Transverse colon (tissue), 4 donors: ENCODE data around the gene MACROD1. TPM values are rescaled to one million over a fixed set of nuclear protein-coding genes. Genes with fewer than 3 reads are reported as not detected.

Source experiments
- DNase-seq: peaks from one replicate; pipeline ENCODE4 v3.0.0-alpha.2; 2019
- H3K27ac ChIP-seq, 4 donors: fragments of 200-600 bp; sonication (generic); 2 replicates each; pipeline ENCODE4 v1.5.1; 2016 to 2018; ENCODE audit warnings: inconsistent platforms in 4 of 4
- H3K27me3 ChIP-seq: fragments of 200-600 bp; sonication (generic); 2 replicates; pipeline ENCODE4 v1.5.1; 2017; ENCODE audit warnings: inconsistent platforms
- H3K36me3 ChIP-seq, 4 donors: fragments of 200-600 bp; sonication (generic); 2 replicates each; pipeline ENCODE4 v1.5.1; 2017 to 2019; ENCODE audit warnings: inconsistent platforms in 4 of 4
- H3K4me1 ChIP-seq, 4 donors: fragments of 200-600 bp; sonication (generic); 2 replicates each; pipeline ENCODE4 v1.5.1; 2017 to 2020; ENCODE audit warnings: inconsistent platforms in 4 of 4
- H3K4me3 ChIP-seq, 4 donors: fragments of 200-600 bp; sonication (generic); 1 replicate in 1 of 4; 2 replicates in 3 of 4; pipeline versions ENCODE4 v1.5.1 to v1.6.1; 2017 to 2019; ENCODE audit warnings: inconsistent platforms in 4 of 4
- H3K9me3 ChIP-seq, 2 donors: fragments of 200-600 bp; sonication (generic); 2 replicates each; pipeline ENCODE4 v1.5.1; 2017 to 2019; ENCODE audit warnings: inconsistent platforms in 2 of 2
- EP300 ChIP-seq: sonication (generic); formaldehyde crosslinking; IDR thresholded peaks from one replicate; pipeline ENCODE4 v1.6.1; 2017; ENCODE audit warnings: antibody characterized with exemption, low read depth
- POLR2A ChIP-seq: fragments of 450-650 bp; IDR thresholded peaks from one replicate; pipeline ENCODE4 v1.6.1; 2016; ENCODE audit warnings: antibody characterized with exemption, mild to moderate bottlenecking, moderate library complexity
- POLR2AphosphoS5 ChIP-seq, 3 donors: sonication (generic); formaldehyde crosslinking; IDR thresholded peaks; one replicate each; pipeline ENCODE4 v1.6.1; 2016; ENCODE audit warnings: antibody characterized with exemption in 3 of 3
- WGBS, 2 donors: methylation state at CpG; one replicate each; pipeline ENCODE4 v1.1.5; 2018; ENCODE audit warnings: low coverage in 1 of 2; 5-methylcytosine and 5-hydroxymethylcytosine counted together
- in situ Hi-C, 4 donors: fragments of 200-750 bp; cut with MboI; loops; one replicate each; pipeline versions ENCODE4 v1.15.0 to v1.15.1; 2017; ENCODE audit warnings: low sequenced_read_pairs in 3 of 4, low pct_ligation_motif_present in 1 of 4, low pct_unique_long_range_greater_than_20kb in 1 of 4
- intact Hi-C: fragments of 100-400 bp; cut with DNase I; formaldehyde crosslinking; loops from one replicate; pipeline ENCODE4 v1.15.1; 2023; ENCODE audit warnings: low total_unique reads
- total RNA-seq, 4 donors: library from RNA; depleted of rRNA; stranded (reverse); fragments of >200 nt; gene quantifications; one replicate each; pipeline ENCODE4 v1.1.0, GENCODE V29; 2016
- TF ChIP-seq, protein P1 (sequence below), 5 experiments: fragments of 200-600 bp in 3 of 5; fragments of 450-650 bp in 2 of 5; sonication (generic) in 3 of 5; IDR thresholded peaks; 1 replicate in 2 of 5; 2 replicates in 3 of 5; pipeline ENCODE4 v1.5.1; 2016 to 2017; ENCODE audit warnings: antibody characterized with exemption in 5 of 5, inconsistent platforms in 3 of 5, mild to moderate bottlenecking in 2 of 5, moderate library complexity in 1 of 5

Gene MACROD1
- total RNA-seq, 4 donors from 2014 or later = 42.9 to 50.7 (median 50.1) TPM

DNA sequence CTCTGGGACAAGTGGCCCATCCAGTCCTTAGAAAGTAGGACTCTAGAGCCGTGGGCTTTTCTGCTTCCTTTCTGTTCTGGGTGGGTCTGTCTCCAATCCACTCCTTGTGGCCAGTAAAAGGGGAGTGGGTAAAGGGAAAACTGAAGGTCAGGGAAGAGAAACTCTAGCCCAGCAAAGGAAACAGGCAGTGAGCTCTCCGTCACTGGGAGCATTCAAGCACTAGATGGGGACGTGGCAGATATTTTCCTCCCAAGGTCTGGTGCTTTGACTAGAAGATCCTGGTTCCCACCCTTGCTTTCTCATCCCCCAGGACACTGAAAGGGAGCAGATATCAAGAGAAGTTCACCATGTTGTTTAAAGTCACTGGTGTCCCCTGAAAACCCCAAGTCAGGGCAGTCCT lies 42.2 kb downstream of the MACROD1 start:
- WGBS, 2 donors = 87% methylated on average over 3 of the region's 3 CpGs; no CpG with 5 or more reads in 1 of the 2 donors

GRCh38 chr11:64122411-64123410 lies 43.2 kb downstream of the MACROD1 start:
- peaks cover 0 to 5% (median 0%) of the 10 kb centered on the region in 4 donors for H3K4me1 ChIP-seq
- in situ Hi-C loops = no loop called here
- H3K9me3 ChIP-seq = no peaks in the 10 kb centered on the region
- H3K27ac ChIP-seq = peak overlapping the region in 1 of 4 donors; percentile 30
- intact Hi-C loops = no loop called here
- no peak overlapping the region for H3K4me3 ChIP-seq
- no peak for TF ChIP-seq POLR2A
- TF ChIP-seq EP300 = no peak
- DNase-seq = peak; percentile 17
- no peaks in the 10 kb centered on the region for H3K36me3 ChIP-seq
- H3K27me3 ChIP-seq = no peaks in the 10 kb centered on the region
- WGBS, 2 donors = 66 to 85% methylated on average over 5 to 26 of the region's 28 CpGs

More for the DNA sequence above, 42.2 kb downstream of the MACROD1 start:
- in situ Hi-C loops = no loop called here
- no peak for DNase-seq
- Histone ChIP-seq H3K27me3 (no peaks in the 10 kb centered on the region), H3K27ac (no peak overlapping the region), H3K36me3 (no peaks in the 10 kb centered on the region), H3K4me3 (no peak overlapping the region), H3K4me1 (peaks cover 0 to 5% (median 0%) of the 10 kb centered on the region in 4 donors), H3K9me3 (no peaks in the 10 kb centered on the region)
- TF ChIP-seq, protein P1, sequence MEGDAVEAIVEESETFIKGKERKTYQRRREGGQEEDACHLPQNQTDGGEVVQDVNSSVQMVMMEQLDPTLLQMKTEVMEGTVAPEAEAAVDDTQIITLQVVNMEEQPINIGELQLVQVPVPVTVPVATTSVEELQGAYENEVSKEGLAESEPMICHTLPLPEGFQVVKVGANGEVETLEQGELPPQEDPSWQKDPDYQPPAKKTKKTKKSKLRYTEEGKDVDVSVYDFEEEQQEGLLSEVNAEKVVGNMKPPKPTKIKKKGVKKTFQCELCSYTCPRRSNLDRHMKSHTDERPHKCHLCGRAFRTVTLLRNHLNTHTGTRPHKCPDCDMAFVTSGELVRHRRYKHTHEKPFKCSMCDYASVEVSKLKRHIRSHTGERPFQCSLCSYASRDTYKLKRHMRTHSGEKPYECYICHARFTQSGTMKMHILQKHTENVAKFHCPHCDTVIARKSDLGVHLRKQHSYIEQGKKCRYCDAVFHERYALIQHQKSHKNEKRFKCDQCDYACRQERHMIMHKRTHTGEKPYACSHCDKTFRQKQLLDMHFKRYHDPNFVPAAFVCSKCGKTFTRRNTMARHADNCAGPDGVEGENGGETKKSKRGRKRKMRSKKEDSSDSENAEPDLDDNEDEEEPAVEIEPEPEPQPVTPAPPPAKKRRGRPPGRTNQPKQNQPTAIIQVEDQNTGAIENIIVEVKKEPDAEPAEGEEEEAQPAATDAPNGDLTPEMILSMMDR (IDR thresholded peaks at IDR 0.05) = no peak
- no peak for TF ChIP-seq POLR2A
- TF ChIP-seq EP300 = no peak
- TF ChIP-seq POLR2AphosphoS5 (IDR thresholded peaks at IDR 0.05) = no peak
- intact Hi-C loops = no loop called here

GRCh38 chr11:64121663-64122410 lies 44.1 kb downstream of the MACROD1 start:
- TF ChIP-seq EP300 (no peak), POLR2A (no peak), POLR2AphosphoS5 (IDR thresholded peaks at IDR 0.05) (no peak)
- TF ChIP-seq, protein P1 (IDR thresholded peaks at IDR 0.05) = no peak
- H3K36me3 ChIP-seq = no peaks in the 10 kb centered on the region
- H3K9me3 ChIP-seq = no peaks in the 10 kb centered on the region
- H3K27me3 ChIP-seq = no peaks in the 10 kb centered on the region
- H3K4me1 ChIP-seq = peaks cover 0 to 5% (median 0%) of the 10 kb centered on the region in 4 donors
- DNase-seq = no peak
- intact Hi-C loops (no loop called here), in situ Hi-C loops (no loop called here)
- H3K4me3 ChIP-seq = no peak overlapping the region
- WGBS, 2 donors = 80 to 93% methylated on average over 11 to 19 of the region's 19 CpGs
- no peak overlapping the region for H3K27ac ChIP-seq

- WGBS, 2 donors = 74% methylated on average over 13 of the region's 13 CpGs; no CpG with 5 or more reads in 1 of the 2 donors
- no peaks in the 10 kb centered on the region for H3K36me3 ChIP-seq
- DNase-seq = no peak
- peak overlapping the region in 1 of 4 donors; percentile 30 for H3K27ac ChIP-seq
- H3K9me3 ChIP-seq = no peaks in the 10 kb centered on the region
- H3K4me1 ChIP-seq = peaks cover 0 to 5% (median 0%) of the 10 kb centered on the region in 4 donors
- intact Hi-C loops = no loop called here
- H3K27me3 ChIP-seq = no peaks in the 10 kb centered on the region
- in situ Hi-C loops = no loop called here
- no peak overlapping the region for H3K4me3 ChIP-seq
- TF ChIP-seq POLR2AphosphoS5 (IDR thresholded peaks at IDR 0.05) (no peak), EP300 (no peak), POLR2A (no peak)
- TF ChIP-seq, protein P1 (IDR thresholded peaks at IDR 0.05) = no peak
These were observed 44.9 kb downstream of the MACROD1 start for GRCh38 chr11:64120951-64121569.
